HG03439 (cell line): ENCODE results near the gene IMPG2.

Experiments
- ATAC-seq: cut with Tn5 transposase; IDR thresholded peaks from one replicate; pipeline ENCODE4 v1.9.1; 2021; ENCODE audit warnings: mild to moderate bottlenecking, moderate library complexity; ENCODE audit not compliant: unreplicated experiment

The IMPG2 gene

DNA sequence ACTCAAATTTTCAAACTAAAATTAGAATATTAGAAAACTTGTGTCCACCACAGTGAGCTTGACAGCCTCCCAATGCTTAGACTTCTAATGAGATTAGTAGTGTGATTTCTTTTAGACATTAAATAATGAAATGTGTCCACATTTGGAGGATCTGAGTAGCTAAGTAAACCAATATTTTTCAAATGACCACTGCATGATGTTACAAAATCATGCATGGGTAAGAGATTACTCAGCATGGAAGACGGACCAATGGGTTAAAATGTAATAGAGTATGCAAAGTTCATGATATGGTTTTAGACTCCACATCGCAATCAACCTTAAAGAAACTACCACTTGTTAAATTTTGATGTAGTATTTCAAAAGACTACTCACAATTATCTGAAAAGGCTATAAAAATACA lies 130.6 kb downstream of the IMPG2 start:
- ATAC-seq = no peak

DNA sequence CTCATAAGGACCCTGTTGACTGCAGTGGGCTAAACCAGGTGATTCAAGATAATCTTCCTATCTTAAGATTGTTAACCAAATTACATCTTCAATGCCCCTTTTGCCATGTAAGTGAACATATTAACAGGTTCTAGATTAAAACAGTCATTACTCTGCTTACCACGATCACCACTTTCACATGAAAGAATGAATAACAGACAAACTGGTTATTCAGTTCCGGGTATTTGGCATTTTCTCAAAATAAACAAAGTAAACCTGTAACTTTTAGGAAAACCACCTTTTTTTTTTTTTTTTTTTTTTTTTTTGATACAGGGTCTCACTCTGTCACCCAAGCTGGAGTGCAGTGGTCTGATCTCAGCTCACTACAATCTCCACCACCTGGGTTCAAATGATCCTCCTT lies 131.2 kb downstream of the IMPG2 start:
- no peak for ATAC-seq

DNA sequence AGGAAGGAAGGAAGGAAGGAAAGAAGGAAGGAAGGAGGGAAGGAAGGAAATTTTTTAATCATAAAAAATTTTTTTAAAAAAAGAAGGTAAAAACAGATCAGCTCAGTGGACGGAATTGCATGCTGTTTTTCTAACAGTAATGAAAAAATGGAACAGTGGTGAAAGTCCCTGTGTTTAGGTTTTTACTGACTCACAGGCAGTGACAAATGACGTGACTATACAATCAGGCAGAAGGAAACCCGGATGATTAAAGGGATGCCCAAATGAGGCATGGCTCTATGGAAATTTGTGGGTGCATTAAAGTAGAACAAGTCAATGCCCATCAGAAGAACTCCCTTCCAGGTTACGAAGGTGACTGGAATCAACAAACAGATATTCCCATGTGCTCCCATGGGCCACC lies 135.0 kb downstream of the IMPG2 start:
- ATAC-seq = no peak

DNA sequence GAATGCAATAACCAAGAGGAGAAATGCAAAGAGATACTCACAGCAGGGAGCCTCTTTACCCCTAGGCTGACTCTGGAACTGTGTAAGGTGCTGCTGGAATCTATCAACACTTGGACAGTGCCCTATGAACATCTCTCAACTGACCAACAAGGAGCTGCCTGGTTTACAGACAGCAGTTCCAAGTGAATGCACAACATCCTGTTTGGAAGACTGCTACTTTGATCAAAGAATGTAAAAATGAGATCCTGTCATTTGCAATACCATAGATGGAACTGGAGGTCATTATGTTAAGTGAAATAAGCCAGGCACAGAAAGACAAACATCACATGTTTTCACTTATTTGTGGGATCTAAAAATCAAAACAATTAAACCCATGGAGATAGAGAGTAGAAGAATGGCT lies 136.3 kb downstream of the IMPG2 start:
- no peak for ATAC-seq

DNA sequence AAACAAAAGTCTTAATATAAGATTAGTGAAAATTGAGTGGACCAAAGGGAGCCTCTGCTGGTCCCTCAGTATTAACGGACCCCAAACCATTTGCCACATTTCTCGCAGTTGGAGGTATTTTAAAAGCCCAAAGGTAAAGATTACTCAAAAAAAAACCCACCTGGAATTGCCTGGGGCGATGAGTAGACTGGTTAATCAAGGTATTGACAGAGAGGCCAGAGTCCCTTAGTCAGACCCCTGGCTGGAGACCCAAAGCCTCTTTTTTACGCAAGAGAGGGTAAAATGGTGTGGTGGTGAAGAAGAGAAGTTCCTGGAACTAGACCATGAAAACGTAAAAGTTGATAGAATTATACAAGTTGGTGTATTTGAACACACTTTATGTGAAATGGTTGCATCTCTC lies 137.2 kb downstream of the IMPG2 start:
- ATAC-seq = no peak

DNA sequence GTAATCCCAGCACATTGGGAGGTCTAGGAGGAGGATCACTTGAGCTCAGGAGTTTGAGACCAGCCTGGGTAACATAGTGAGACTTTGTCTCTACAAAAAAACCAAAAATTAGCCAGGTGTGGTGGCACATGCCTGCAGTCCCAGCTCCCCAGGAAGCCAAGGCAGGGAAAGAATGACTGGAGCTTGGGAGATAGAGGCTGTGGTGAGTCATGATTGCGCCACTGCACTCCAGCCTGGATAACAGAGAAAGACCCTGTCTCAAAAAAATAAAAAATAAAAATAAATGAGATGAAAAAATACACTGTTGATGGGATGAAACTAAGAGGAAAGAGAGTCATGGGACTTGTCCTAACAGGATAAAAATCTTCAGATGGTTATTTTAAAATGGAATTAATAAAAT lies 137.6 kb downstream of the IMPG2 start:
- ATAC-seq = no peak

DNA sequence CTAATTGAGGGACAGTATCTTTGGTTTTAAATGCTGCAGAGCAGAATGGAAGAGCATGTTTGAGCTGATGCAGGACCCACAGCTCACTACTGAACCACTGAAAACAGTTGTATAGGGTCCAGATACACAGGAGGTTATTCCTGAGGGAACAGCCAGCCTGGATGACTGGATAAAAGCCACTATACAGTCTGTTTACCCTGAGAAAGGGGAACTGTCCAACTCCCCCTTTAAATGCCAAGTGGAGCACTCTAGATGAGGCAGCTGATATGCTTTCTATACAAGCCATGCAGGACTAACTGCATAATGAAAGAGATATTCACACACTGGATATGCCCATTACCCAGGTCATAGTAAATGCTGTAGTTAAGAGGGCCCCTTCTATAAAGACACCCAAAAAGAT lies 138.6 kb downstream of the IMPG2 start:
- no peak for ATAC-seq

DNA sequence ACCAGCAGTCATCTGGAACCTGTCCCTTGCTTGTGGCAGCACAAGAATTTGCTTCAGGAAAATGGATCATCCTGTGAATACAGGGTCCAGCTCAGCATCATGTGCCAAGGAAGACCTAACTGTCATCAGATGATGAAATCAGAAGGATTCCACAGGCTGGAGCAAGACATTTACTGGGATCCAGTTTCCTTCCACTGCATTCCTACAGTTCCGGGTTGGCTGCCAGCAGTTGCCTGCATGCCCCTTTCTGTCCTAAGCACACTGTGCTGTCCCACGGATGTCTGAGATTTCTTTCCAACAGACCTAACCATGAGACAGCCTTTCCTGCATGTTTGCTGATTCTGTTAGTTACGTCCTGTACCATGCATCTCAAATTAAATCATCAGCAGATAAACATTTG lies 140.7 kb downstream of the IMPG2 start:
- ATAC-seq = no peak

DNA sequence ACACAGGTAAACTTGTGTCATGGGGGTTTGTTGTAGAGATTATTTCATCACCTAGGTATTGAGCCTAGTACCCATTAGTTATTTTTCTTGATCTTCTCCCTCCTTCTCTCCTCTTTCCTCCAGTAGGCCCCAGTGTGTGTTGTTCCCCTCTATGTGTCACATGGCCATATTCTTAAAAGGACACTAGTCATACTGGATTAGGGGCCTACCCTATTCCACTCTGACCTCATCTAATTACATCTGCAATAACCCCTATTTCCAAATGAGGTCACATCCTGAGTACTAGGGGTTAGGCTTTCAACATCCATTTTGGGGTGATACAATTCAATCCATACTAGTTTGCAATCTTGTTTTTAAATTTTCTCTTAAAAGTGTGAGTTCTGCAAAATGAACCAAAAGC lies 142.8 kb downstream of the IMPG2 start:
- no peak for ATAC-seq
